ENCODE data around the gene P4HTM. TPM values are rescaled to one million over a fixed set of nuclear protein-coding genes. Genes with fewer than 3 reads are reported as not detected.

The P4HTM gene
- total and polyA plus RNA-seq, 2 donors (not counting 3 experiments of a cell fraction or from before 2014, with no cell fraction given): 23.0 to 32.7 TPM

- Histone ChIP-seq H3K27me3 (ENCODE audit: control insufficient read depth in 2 of 2, insufficient read depth in 2 of 2, low read length in 2 of 2) (no peaks in the 10 kb centered on the region), H3K4me1 (ENCODE audit: control insufficient read depth, extremely low read depth, insufficient read depth, low read length) (no peaks in the 10 kb centered on the region), H4K20me1 (replicated peaks; ENCODE audit: control insufficient read depth, extremely low read depth, insufficient read depth, low read length) (no peaks in the 10 kb centered on the region), H3K27ac (ENCODE audit: insufficient read depth, low read depth, low read length) (no peak overlapping the region), H3K79me2 (ENCODE audit: control insufficient read depth, insufficient read depth, low read length) (peaks cover 35% of the 10 kb centered on the region), H3K4me3 (replicated peaks in 1 of 3; ENCODE audit: insufficient read depth in 1 of 3, low read depth in 1 of 3, low read length in 3 of 3) (no peak overlapping the region), H3K9me3 (replicated peaks; ENCODE audit: control insufficient read depth, insufficient read depth, low read length) (no peaks in the 10 kb centered on the region), H3K36me3 (ENCODE audit: control insufficient read depth in 2 of 2, extremely low read depth in 1 of 2, insufficient read depth in 2 of 2, low read length in 2 of 2) (peaks cover 0 to 2% of the 10 kb centered on the region in 2 experiments), H3K9ac (replicated peaks; ENCODE audit: extremely low read depth, insufficient read depth, low read length) (no peak overlapping the region), H2AFZ (ENCODE audit: low read depth, low read length) (no peak overlapping the region), H3K9me1 (replicated peaks; ENCODE audit: control insufficient read depth, extremely low read depth, insufficient read depth, low read length) (no peaks in the 10 kb centered on the region), H3K4me2 (ENCODE audit: insufficient read depth, low read length) (no peak overlapping the region)
- dilution Hi-C loops (cut with MboI; ENCODE audit: extremely low pct_ligation_motif_present, low sequenced_read_pairs): no loop called here
- DNase-seq (ENCODE audit: low read depth, low spot score): no peak
- FAIRE-seq: no peak
- TF ChIP-seq, protein P1, sequence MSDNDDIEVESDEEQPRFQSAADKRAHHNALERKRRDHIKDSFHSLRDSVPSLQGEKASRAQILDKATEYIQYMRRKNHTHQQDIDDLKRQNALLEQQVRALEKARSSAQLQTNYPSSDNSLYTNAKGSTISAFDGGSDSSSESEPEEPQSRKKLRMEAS (IDR thresholded peaks at IDR 0.05; ENCODE audit: insufficient read depth, insufficient read length): no peak
- TF ChIP-seq GATA2 (IDR thresholded peaks at IDR 0.05; ENCODE audit: insufficient read depth, insufficient read length, low read depth, low read length) (no peak), FOS (IDR thresholded peaks at IDR 0.05; ENCODE audit: borderline replicate concordance, insufficient read depth, low read length) (no peak), CTCF (IDR thresholded peaks at IDR 0.05; ENCODE audit: extremely low read depth in 1 of 2, insufficient read depth in 1 of 2, low read depth in 1 of 2, low read length in 2 of 2) (no peak), POLR2A (IDR thresholded peaks at IDR 0.05; ENCODE audit: low read depth, low read length) (no peak), JUN (IDR thresholded peaks at IDR 0.05; ENCODE audit: borderline replicate concordance, insufficient read depth, insufficient read length, low read depth) (no peak), EZH2 (IDR thresholded peaks at IDR 0.05; ENCODE audit: borderline replicate concordance, low read depth, low read length, severe bottlenecking) (no peak), MYC (IDR thresholded peaks at IDR 0.05; ENCODE audit: low read depth, low read length) (no peak), POLR2AphosphoS5 (IDR thresholded peaks at IDR 0.05; ENCODE audit: insufficient read depth, low read depth, low read length) (no peak)
- no TSS peak for BruUV-seq (replicated peaks)
- POLR2A ChIA-PET: no interaction called here
- CTCF ChIA-PET: no interaction called here
- intact Hi-C loops (cut with micrococcal nuclease): no loop called here
Observed at GRCh38 chr3:48949376-48949717, 40.7 kb upstream of the P4HTM start.

Measured in endothelial cell of umbilical vein (primary cell).